AG04449 (cell line): ENCODE results near the gene IL19.
"Not testable (repeated sequence)": the region's sequence is repeated elsewhere in the genome, so short reads cannot be mapped to it uniquely, and the experiment has no call there.

Experiments
- CTCF ChIA-PET: fragments of 350-600 bp; formaldehyde crosslinking; extraction: SDS; loops from one replicate; lab custom pipeline; 2021; ENCODE audit warnings: antibody characterized with exemption; lab: Yijun Ruan, JAX
- POLR2A ChIA-PET: fragments of 400-600, 350-600 bp; formaldehyde crosslinking; extraction: SDS; loops from one replicate; lab custom pipeline; 2020; ENCODE audit warnings: antibody characterized with exemption, inconsistent platforms; lab: Yijun Ruan, JAX
- DNase-seq: peaks from one replicate; pipeline ENCODE4 v3.0.0-alpha.2; 2010; ENCODE audit warnings: low read depth, low spot score
- H3K4me3 ChIP-seq: 2 replicates; pipeline ENCODE4 v1.5.1; 2011; ENCODE audit warnings: low read depth, mild to moderate bottlenecking, control low read depth, low read length
- CTCF ChIP-seq: IDR thresholded peaks from one replicate; pipeline ENCODE4 v1.5.1; 2011; ENCODE audit warnings: mild to moderate bottlenecking, moderate library complexity, low read length, control low read depth, inconsistent platforms; ENCODE audit not compliant: insufficient read depth; ENCODE audit errors: missing control alignments

IL19 gene

GRCh38 chr1:206776229-206776628 is 5.7 kb downstream of the IL19 start:
- no peak for DNase-seq
- POLR2A ChIA-PET, result no interaction called here

GRCh38 chr1:206778031-206778430 is 7.5 kb downstream of the IL19 start:
- TF ChIP-seq CTCF, result no peak
- ChIA-PET CTCF (interaction anchor here (0.8 kb wide), 1 partner anchor 133 kb away, joined by 3 read pairs; no protein-coding TSS in a partner anchor), POLR2A (no interaction called here)
- no peak overlapping the region for H3K4me3 ChIP-seq
- no peak for DNase-seq

More at GRCh38 chr1:206776229-206776628, 5.7 kb downstream of the IL19 start:
- CTCF ChIA-PET, result interaction anchor here (1.0 to 1.2 kb wide), 3 partner anchors 15 to 136 kb away, joined by 3 read pairs; no protein-coding TSS in a partner anchor
- no peak overlapping the region for H3K4me3 ChIP-seq
- no peak for TF ChIP-seq CTCF

- H3K4me3 ChIP-seq, CTCF ChIA-PET, POLR2A ChIA-PET, DNase-seq: not testable (repeated sequence)
Observed at GRCh38 chr1:206778911-206779310, 8.3 kb downstream of the IL19 start.

GRCh38 chr1:206779638-206780037 is 9.1 kb downstream of the IL19 start:
- POLR2A ChIA-PET, result no interaction called here
- CTCF ChIA-PET, result no interaction called here
- no peak overlapping the region for H3K4me3 ChIP-seq

GRCh38 chr1:206782448-206782847 is 11.9 kb downstream of the IL19 start:
- CTCF ChIA-PET, result interaction anchor here (1.5 kb wide), 1 partner anchor 25 kb away, joined by 3 read pairs; no protein-coding TSS in a partner anchor
- no peak for DNase-seq
- no peak overlapping the region for H3K4me3 ChIP-seq
- no peak for TF ChIP-seq CTCF
- POLR2A ChIA-PET, result no interaction called here

More at GRCh38 chr1:206779638-206780037, 9.1 kb downstream of the IL19 start:
- no peak for TF ChIP-seq CTCF
- DNase-seq, result no peak

- POLR2A ChIA-PET, result no interaction called here
- TF ChIP-seq CTCF, result no peak
- no peak for DNase-seq
- no peak overlapping the region for H3K4me3 ChIP-seq
- CTCF ChIA-PET, result interaction anchor here (1.2 to 1.3 kb wide), 2 partner anchors 42 to 128 kb away, joined by 3 read pairs; no protein-coding TSS in a partner anchor
Observed at GRCh38 chr1:206783506-206783905, 12.9 kb downstream of the IL19 start.

- CTCF ChIA-PET, result interaction anchor here (1.2 to 1.3 kb wide), 2 partner anchors 43 to 127 kb away, joined by 3 read pairs; no protein-coding TSS in a partner anchor
- TF ChIP-seq CTCF, result no peak
- H3K4me3 ChIP-seq, result no peak overlapping the region
- POLR2A ChIA-PET, result no interaction called here
- no peak for DNase-seq
Observed at GRCh38 chr1:206784471-206784903, 13.9 kb downstream of the IL19 start.
